Testis (tissue), 2 donors: ENCODE results near the gene CPM.

Experiments
- POLR2A ChIP-seq: fragments of 450-650 bp; IDR thresholded peaks from one replicate; pipeline ENCODE4 v1.6.1; 2017; ENCODE audit warnings: antibody characterized with exemption, mild to moderate bottlenecking, moderate library complexity
- TF ChIP-seq, protein P1 (sequence below), 3 experiments: fragments of 450-650 bp in 2 of 3; fragments of 200-600 bp in 1 of 3; sonication (generic) in 1 of 3; IDR thresholded peaks; one replicate each; pipeline ENCODE4 v1.5.1; 2016 to 2019; ENCODE audit warnings: antibody characterized with exemption in 3 of 3, mild to moderate bottlenecking in 2 of 3, moderate library complexity in 1 of 3

DNA sequence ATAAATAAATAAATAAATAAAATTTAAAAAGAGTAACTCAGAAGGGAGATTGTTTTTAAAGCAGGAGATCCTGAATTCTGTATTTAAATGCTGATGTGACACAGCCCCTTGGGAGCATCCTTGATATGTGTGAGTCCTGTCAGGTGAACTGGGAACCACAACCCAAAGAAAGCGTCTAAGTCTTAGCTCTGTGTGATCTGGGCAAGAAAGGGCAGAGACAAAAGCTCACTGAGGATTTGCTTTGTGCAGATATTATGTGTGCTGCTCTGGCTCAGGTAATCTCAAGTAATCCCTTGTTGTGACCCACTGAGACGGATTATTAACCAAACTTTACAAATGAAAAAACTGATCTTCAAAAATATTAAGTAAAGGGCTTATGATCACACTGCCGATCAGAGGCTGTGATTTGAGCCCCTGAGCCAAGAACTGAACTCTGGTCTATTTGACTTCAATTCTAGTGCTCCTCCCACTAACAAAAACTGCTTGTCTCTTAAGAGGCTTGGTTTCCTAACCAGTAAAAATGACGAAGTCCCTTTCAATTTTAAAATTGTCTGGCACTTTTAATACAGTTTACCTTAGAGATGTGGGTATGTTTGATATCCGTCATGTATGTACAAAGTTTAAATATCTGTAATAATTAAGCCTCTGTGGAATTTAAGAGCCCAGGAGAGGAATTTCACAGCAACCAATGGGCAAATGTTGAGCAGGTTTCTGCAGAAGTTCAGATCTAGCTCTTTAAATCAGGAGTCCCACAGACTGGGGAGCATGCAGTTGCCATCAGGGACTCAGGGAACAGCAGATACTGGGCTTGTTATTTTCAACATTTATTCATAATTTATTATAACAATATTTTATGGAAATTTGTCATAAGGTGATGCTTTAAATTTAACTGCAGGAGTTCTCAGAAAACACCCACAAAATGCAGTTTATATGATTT, 46.1 kb downstream of the CPM start:
- TF ChIP-seq, protein P1, sequence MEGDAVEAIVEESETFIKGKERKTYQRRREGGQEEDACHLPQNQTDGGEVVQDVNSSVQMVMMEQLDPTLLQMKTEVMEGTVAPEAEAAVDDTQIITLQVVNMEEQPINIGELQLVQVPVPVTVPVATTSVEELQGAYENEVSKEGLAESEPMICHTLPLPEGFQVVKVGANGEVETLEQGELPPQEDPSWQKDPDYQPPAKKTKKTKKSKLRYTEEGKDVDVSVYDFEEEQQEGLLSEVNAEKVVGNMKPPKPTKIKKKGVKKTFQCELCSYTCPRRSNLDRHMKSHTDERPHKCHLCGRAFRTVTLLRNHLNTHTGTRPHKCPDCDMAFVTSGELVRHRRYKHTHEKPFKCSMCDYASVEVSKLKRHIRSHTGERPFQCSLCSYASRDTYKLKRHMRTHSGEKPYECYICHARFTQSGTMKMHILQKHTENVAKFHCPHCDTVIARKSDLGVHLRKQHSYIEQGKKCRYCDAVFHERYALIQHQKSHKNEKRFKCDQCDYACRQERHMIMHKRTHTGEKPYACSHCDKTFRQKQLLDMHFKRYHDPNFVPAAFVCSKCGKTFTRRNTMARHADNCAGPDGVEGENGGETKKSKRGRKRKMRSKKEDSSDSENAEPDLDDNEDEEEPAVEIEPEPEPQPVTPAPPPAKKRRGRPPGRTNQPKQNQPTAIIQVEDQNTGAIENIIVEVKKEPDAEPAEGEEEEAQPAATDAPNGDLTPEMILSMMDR (IDR thresholded peaks at IDR 0.05): no peak
- TF ChIP-seq POLR2A: no peak
